Measurements from ENCODE around the gene KIF14. TPM values are rescaled to one million over a fixed set of nuclear protein-coding genes. Genes with fewer than 3 reads are reported as not detected.

The KIF14 gene
- total RNA-seq, 4 donors from 2014 or later = 0.03 to 0.19 (median 0.07) TPM

- H3K36me3 ChIP-seq = no peaks in the 10 kb centered on the region
- no peaks in the 10 kb centered on the region for H3K9me3 ChIP-seq
- DNase-seq (no peak), ATAC-seq (no peak)
- peak overlapping the region in 1 of 4 donors; percentile 52 for H3K27ac ChIP-seq
- TF ChIP-seq POLR2A (IDR thresholded peaks at IDR 0.05) = no peak
- TF ChIP-seq CTCF (IDR thresholded peaks at IDR 0.05 in 4 of 5, conservative IDR thresholded peaks at IDR 0.05 in 1 of 5) = no peak
- H3K27me3 ChIP-seq = no peaks in the 10 kb centered on the region
- H3K4me1 ChIP-seq = no peaks in the 10 kb centered on the region
- H3K4me3 ChIP-seq = no peak overlapping the region
- in situ Hi-C loops (cut with MboI; ENCODE audit: low sequenced_read_pairs in 4 of 4) = loop anchor here in 1 of 4 donors (10.0 to 25.0 kb wide), 2 partner anchors 827 to 1750 kb away; no protein-coding TSS in a partner anchor
- intact Hi-C loops (cut with DNase I; ENCODE audit: low total_unique reads) = loop anchor here (10.0 kb wide), 1 partner anchor 827 kb away; no protein-coding TSS in a partner anchor
Measured at GRCh38 chr1:200512191-200512590, 108.4 kb downstream of the KIF14 start.

DNA sequence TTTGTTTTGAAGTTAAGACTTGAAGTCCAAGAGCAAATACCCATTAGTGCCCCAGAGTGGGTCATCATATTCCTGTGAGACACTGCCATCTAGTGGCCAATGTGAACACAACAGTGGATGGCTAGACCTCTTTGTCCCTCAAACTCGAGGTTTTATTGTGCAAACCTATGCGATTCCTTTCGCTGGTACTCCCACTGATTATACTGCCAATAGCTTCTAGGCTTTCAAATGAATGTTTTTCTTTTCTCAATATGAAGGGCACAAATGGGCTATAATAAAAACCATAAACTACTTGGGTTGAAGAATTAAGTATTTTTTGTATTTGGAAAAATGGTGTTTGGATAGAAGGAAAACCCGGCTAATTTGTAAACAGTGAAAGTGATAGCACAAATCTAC lies 110.3 kb downstream of the KIF14 start:
- ATAC-seq (peak; percentile 65 to 75), DNase-seq (peak; percentile 29 to 32)
- Histone ChIP-seq H3K4me3 (no peak overlapping the region), H3K9me3 (no peaks in the 10 kb centered on the region), H3K36me3 (no peaks in the 10 kb centered on the region), H3K27me3 (no peaks in the 10 kb centered on the region), H3K27ac (no peak overlapping the region), H3K4me1 (no peaks in the 10 kb centered on the region)
- TF ChIP-seq CTCF (IDR thresholded peaks at IDR 0.05 in 4 of 5, conservative IDR thresholded peaks at IDR 0.05 in 1 of 5) (peak; percentile 51 to 93 (median 79)), POLR2A (IDR thresholded peaks at IDR 0.05) (no peak)
- in situ Hi-C loops (cut with MboI; ENCODE audit: low sequenced_read_pairs in 4 of 4) = loop anchor here in 1 of 4 donors (10.0 to 25.0 kb wide), 2 partner anchors 825 to 1748 kb away; no protein-coding TSS in a partner anchor
- intact Hi-C loops (cut with DNase I; ENCODE audit: low total_unique reads) = loop anchor here (10.0 kb wide), 1 partner anchor 825 kb away; no protein-coding TSS in a partner anchor

- DNase-seq (no peak), ATAC-seq (no peak)
- no peak overlapping the region for H3K4me3 ChIP-seq
- no peaks in the 10 kb centered on the region for H3K4me1 ChIP-seq
- in situ Hi-C loops (cut with MboI; ENCODE audit: low sequenced_read_pairs in 4 of 4) (loop anchor here in 1 of 4 donors (25.0 kb wide), 1 partner anchor 1744 kb away; no protein-coding TSS in a partner anchor), intact Hi-C loops (cut with DNase I; ENCODE audit: low total_unique reads) (no loop called here)
- H3K27me3 ChIP-seq = peaks cover 0 to 4% (median 0%) of the 10 kb centered on the region in 3 donors
- TF ChIP-seq POLR2A (IDR thresholded peaks at IDR 0.05) (no peak), CTCF (IDR thresholded peaks at IDR 0.05 in 4 of 5, conservative IDR thresholded peaks at IDR 0.05 in 1 of 5) (no peak)
- H3K36me3 ChIP-seq = no peaks in the 10 kb centered on the region
- no peak overlapping the region for H3K27ac ChIP-seq
- no peaks in the 10 kb centered on the region for H3K9me3 ChIP-seq
Measured at GRCh38 chr1:200506471-200506870, 114.1 kb downstream of the KIF14 start.

DNA sequence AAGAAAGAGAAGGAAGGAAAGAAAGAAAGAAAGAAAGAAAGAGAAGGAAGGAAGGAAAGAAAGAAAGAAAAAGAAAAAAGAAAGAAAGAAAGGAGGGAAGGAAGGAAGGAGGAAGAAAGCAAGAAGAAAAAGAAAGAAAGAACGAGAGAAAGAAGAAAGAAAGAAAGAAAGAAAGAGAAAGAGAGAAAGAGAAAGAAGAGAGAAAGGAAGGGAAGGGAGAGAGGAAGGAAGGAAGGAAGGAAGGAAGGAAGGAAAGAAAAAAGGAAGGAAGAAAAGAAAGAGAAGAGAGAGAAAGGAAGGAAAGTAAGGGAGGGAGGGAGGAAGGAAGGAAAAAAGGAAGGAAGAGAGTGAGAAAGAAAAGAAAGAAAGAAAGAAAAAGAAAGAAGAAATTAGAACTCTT lies 115.3 kb downstream of the KIF14 start:
- H3K9me3 ChIP-seq = no peaks in the 10 kb centered on the region
- in situ Hi-C loops (cut with MboI; ENCODE audit: low sequenced_read_pairs in 4 of 4) = loop anchor here in 1 of 4 donors (25.0 kb wide), 1 partner anchor 1743 kb away; no protein-coding TSS in a partner anchor
- DNase-seq = no peak
- no peak for ATAC-seq
- H3K27me3 ChIP-seq = peaks cover 0 to 7% (median 0%) of the 10 kb centered on the region in 3 donors
- TF ChIP-seq CTCF (IDR thresholded peaks at IDR 0.05 in 4 of 5, conservative IDR thresholded peaks at IDR 0.05 in 1 of 5) = no peak
- no peak for TF ChIP-seq POLR2A (IDR thresholded peaks at IDR 0.05)
- no peaks in the 10 kb centered on the region for H3K4me1 ChIP-seq
- H3K36me3 ChIP-seq = no peaks in the 10 kb centered on the region
- H3K4me3 ChIP-seq = no peak overlapping the region
- intact Hi-C loops (cut with DNase I; ENCODE audit: low total_unique reads) = no loop called here
- no peak overlapping the region for H3K27ac ChIP-seq

Other genes starting within 250 kb of the KIF14 start
- gene ZNF281, start 210.7 kb downstream of the KIF14 start, total RNA-seq = 10 to 100 TPM in 2 of 4 donors, 1 to 10 TPM in 2; 4.9 to 12.4 (median 9.8) TPM
- 10 to 100 TPM; 36.7 to 52.7 (median 39.5) TPM for gene DDX59, start 49.2 kb upstream of the KIF14 start, total RNA-seq
- 10 to 100 TPM; 39.3 to 63.9 (median 54.2) TPM for gene CAMSAP2, start 118.1 kb upstream of the KIF14 start, total RNA-seq